Ascending aorta (tissue), 2 donors: ENCODE data around the gene DMTF1. TPM values are rescaled to one million over a fixed set of nuclear protein-coding genes. Genes with fewer than 3 reads are reported as not detected.

ENCODE experiments used
- DNase-seq, 2 donors: peaks; one replicate each; pipeline ENCODE4 v3.0.0-alpha.2; 2019; ENCODE audit warnings: low spot score in 2 of 2
- H3K27ac ChIP-seq, 2 donors: fragments of 200-600 bp; sonication (generic); one replicate each; pipeline ENCODE4 v1.5.1; 2016 to 2017; ENCODE audit warnings: mild to moderate bottlenecking in 1 of 2
- H3K27me3 ChIP-seq: fragments of 200-600 bp; sonication (generic); one replicate; pipeline ENCODE4 v1.5.1; 2017
- H3K36me3 ChIP-seq, 2 donors: fragments of 200-600 bp; sonication (generic); one replicate each; pipeline ENCODE4 v1.5.1; 2016
- H3K4me1 ChIP-seq, 2 donors: fragments of 200-600 bp; sonication (generic); one replicate each; pipeline ENCODE4 v1.5.1; 2016 to 2017; ENCODE audit warnings: mild to moderate bottlenecking in 1 of 2
- H3K4me3 ChIP-seq, 2 donors: fragments of 200-600 bp; sonication (generic); one replicate each; pipeline ENCODE4 v1.5.1; 2016 to 2017; ENCODE audit warnings: mild to moderate bottlenecking in 1 of 2
- H3K9me3 ChIP-seq, 2 donors: fragments of 200-600 bp; sonication (generic); one replicate each; pipeline ENCODE4 v1.5.1; 2016
- intact Hi-C: fragments of 100-400 bp; cut with DNase I; formaldehyde crosslinking; loops from one replicate; pipeline ENCODE4 v1.15.1; 2023
- total RNA-seq: library from RNA; depleted of rRNA; stranded (reverse); fragments of >200 nt; gene quantifications from one replicate; pipeline ENCODE4 v1.1.0, GENCODE V29; 2016
- TF ChIP-seq, protein P1 (sequence below), 3 experiments: fragments of 200-600 bp in 2 of 3; fragments of 450-650 bp in 1 of 3; sonication (generic) in 2 of 3; IDR thresholded peaks; one replicate each; pipeline ENCODE4 v1.5.1; 2016 to 2019; ENCODE audit warnings: antibody characterized with exemption in 3 of 3, mild to moderate bottlenecking in 1 of 3, moderate library complexity in 1 of 3

The DMTF1 gene
- total RNA-seq, 1 donor from 2014 or later, result 23.1 TPM

DNA sequence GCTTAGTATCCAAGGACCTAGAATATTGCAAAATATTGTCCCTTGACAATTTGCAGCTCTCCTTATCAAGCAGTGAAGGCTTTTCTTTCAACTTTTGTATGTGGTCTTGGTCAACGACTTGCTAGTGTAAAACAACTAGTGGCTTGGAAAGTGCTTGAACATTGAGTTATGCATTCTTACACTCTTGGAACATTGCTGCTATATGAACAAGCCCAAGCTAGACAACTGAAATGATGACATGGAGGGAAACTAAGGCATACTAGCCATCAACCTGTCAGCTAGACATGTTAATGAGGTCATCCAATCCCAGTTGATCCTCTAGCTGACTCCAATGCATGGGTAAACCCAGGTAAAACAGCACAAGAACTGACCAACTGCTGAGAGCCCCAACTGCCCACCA is 12.7 kb upstream of the DMTF1 start:
- TF ChIP-seq, protein P1, sequence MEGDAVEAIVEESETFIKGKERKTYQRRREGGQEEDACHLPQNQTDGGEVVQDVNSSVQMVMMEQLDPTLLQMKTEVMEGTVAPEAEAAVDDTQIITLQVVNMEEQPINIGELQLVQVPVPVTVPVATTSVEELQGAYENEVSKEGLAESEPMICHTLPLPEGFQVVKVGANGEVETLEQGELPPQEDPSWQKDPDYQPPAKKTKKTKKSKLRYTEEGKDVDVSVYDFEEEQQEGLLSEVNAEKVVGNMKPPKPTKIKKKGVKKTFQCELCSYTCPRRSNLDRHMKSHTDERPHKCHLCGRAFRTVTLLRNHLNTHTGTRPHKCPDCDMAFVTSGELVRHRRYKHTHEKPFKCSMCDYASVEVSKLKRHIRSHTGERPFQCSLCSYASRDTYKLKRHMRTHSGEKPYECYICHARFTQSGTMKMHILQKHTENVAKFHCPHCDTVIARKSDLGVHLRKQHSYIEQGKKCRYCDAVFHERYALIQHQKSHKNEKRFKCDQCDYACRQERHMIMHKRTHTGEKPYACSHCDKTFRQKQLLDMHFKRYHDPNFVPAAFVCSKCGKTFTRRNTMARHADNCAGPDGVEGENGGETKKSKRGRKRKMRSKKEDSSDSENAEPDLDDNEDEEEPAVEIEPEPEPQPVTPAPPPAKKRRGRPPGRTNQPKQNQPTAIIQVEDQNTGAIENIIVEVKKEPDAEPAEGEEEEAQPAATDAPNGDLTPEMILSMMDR (IDR thresholded peaks at IDR 0.05), result no peak
- intact Hi-C loops, result no loop called here
- H3K9me3 ChIP-seq, result no peaks in the 10 kb centered on the region

DNA sequence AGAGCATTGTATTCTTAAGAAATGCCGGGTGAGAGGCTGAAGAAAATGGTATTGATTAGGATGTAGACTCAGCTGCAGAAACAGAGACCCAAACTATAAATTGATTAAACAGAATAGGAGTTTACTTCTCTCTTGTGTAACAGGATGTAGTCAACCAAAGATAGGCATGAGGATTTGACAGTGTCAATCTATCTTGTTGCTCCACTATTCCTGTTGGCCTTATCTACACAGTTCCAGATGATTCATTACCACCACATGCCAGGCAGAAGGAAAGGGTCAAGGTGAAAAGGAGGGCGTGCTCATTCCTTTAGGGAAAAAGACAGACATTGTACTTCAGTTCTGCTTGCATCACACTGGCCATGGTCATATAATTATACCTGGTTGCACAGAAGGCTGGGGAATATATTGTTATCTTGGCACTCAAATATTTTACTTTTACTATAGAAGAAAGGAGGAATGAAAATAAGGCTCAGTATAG is 11.9 kb upstream of the DMTF1 start:
- Histone ChIP-seq H3K9me3 (no peaks in the 10 kb centered on the region), H3K4me1 (no peaks in the 10 kb centered on the region), H3K27me3 (no peaks in the 10 kb centered on the region), H3K36me3 (no peaks in the 10 kb centered on the region), H3K4me3 (no peak overlapping the region), H3K27ac (no peak overlapping the region)
- no peak for DNase-seq
- TF ChIP-seq, protein P1 (IDR thresholded peaks at IDR 0.05), result no peak
- intact Hi-C loops, result no loop called here

More for the DNA sequence above, 12.7 kb upstream of the DMTF1 start:
- no peaks in the 10 kb centered on the region for H3K27me3 ChIP-seq
- H3K4me3 ChIP-seq, result no peak overlapping the region
- DNase-seq, result no peak
- H3K36me3 ChIP-seq, result no peaks in the 10 kb centered on the region
- no peak overlapping the region for H3K27ac ChIP-seq
- no peaks in the 10 kb centered on the region for H3K4me1 ChIP-seq

DNA sequence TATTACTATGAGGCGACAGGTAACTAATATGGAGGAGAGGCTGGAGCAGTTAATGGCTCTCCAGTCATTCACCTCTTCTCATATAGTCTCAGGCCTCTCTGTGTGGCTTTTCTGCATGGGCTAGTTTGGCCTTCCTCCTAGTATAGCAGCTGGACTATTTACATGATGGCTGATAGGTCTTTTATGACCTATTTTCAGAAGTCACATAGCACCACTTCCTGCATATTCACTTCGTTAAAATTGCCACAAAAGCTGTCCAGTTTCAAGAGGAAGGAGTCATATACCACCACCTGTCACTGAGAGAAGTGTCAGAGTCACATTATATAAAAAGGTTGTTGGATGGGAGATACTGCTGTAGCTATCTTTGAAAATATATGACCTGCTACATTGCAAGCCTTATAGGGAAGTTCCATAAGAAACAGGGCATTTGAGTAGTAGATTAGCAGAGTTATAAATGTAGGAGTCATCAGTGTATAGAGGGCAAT is 8.0 kb upstream of the DMTF1 start:
- H3K27me3 ChIP-seq, result no peaks in the 10 kb centered on the region
- TF ChIP-seq, protein P1 (IDR thresholded peaks at IDR 0.05), result no peak
- H3K4me3 ChIP-seq, result no peak overlapping the region
- no peaks in the 10 kb centered on the region for H3K36me3 ChIP-seq
- DNase-seq, result no peak
- intact Hi-C loops, result no loop called here
- no peaks in the 10 kb centered on the region for H3K9me3 ChIP-seq
- no peaks in the 10 kb centered on the region for H3K4me1 ChIP-seq
- no peak overlapping the region for H3K27ac ChIP-seq

DNA sequence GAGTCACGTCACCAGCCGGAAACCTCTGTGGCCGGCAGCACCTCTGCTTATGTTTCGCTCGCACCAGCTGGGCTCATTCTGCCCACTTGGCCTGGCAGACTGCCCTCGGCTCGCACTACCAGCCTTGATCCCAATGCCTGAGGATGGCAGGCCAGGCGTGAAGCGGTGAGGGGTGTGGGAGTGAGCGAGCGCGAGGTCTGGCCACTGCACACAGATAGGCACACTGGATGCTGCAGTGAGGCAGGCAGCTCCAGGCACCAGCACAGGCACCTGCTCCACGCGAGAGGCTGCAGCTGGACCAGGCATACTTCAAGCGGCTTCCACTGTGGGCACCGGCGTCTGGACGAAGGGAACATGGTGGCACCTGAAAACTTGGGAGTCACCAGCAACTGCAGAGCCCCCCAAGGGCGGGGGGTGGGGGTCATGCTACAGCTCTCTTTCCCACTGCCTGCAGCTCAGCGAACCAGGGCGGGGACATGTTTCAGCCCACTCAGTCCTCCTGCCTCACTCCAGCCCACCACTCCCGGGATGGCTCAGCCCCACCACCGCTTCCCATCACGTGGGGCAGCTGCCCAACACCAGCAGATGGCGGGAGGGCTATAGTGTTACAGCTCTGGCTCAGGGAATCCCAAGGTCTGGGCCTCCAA is 5.4 kb upstream of the DMTF1 start:
- TF ChIP-seq, protein P1 (IDR thresholded peaks at IDR 0.05), result no peak
- Histone ChIP-seq H3K9me3 (no peaks in the 10 kb centered on the region), H3K4me1 (peaks cover 0 to 3% of the 10 kb centered on the region in 2 donors), H3K36me3 (no peaks in the 10 kb centered on the region), H3K27me3 (no peaks in the 10 kb centered on the region), H3K27ac (no peak overlapping the region), H3K4me3 (no peak overlapping the region)
- no peak for DNase-seq
- intact Hi-C loops, result no loop called here

DNA sequence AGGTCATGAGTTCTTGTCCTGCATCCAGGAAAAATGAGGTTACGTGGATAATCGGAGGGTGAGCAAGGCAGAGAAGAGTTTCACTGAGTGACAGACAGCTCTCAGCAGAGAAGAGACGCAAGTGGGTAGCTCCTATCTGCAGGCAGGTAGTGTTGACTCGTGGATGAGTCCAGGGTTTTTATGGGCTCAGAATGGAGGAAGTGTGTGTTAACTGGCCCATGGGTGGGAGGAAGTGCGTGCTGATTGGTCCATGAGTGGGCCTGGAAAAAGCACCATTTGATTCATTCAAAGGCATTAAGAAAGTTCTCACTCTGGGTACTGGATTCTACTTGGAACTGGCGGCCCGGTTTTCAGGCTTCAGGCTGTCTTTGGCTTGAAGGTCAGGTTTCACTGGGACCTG is 4.8 kb upstream of the DMTF1 start:
- Histone ChIP-seq H3K4me1 (peaks cover 0 to 3% of the 10 kb centered on the region in 2 donors), H3K27ac (no peak overlapping the region), H3K27me3 (no peaks in the 10 kb centered on the region), H3K36me3 (no peaks in the 10 kb centered on the region), H3K4me3 (no peak overlapping the region), H3K9me3 (no peaks in the 10 kb centered on the region)
- intact Hi-C loops, result no loop called here
- TF ChIP-seq, protein P1 (IDR thresholded peaks at IDR 0.05), result no peak
- no peak for DNase-seq
